Right cardiac atrium (tissue), 5 donors: ENCODE measurements around the gene SAE1. TPM values are rescaled to one million over a fixed set of nuclear protein-coding genes. Genes with fewer than 3 reads are reported as not detected.

Experiments used
- ATAC-seq, 2 donors: fragments of 200-7000 bp; cut with Tn5 transposase; one replicate each; pipeline versions ENCODE4 v1.8.0 to v1.9.1; 2020; ENCODE audit warnings: moderate library complexity in 2 of 2, mild to moderate bottlenecking in 1 of 2
- DNase-seq, 3 donors: peaks; one replicate each; pipeline ENCODE4 v3.0.0-alpha.2; 2020
- H3K27ac ChIP-seq: one replicate; pipeline ENCODE4 v1.5.1; 2013; ENCODE audit warnings: mild to moderate bottlenecking, low read length, control low read depth, moderate library complexity
- H3K27me3 ChIP-seq: one replicate; pipeline ENCODE4 v1.6.1; 2013; ENCODE audit not compliant: control insufficient read depth, insufficient read depth
- H3K4me1 ChIP-seq: one replicate; pipeline ENCODE4 v1.6.1; 2013; ENCODE audit warnings: low read length; ENCODE audit not compliant: control insufficient read depth, insufficient read depth
- H3K4me3 ChIP-seq: one replicate; pipeline ENCODE4 v1.5.1; 2013; ENCODE audit warnings: low read length, control low read depth
- H3K9me3 ChIP-seq: one replicate; pipeline ENCODE4 v1.6.1; 2013; ENCODE audit warnings: low read length; ENCODE audit not compliant: control insufficient read depth
- WGBS: extraction: QIAGEN DNeasy Blood & Tissue Kit; methylation state at CpG from one replicate; pipeline ENCODE4 v1.1.7; 2013; 5-methylcytosine and 5-hydroxymethylcytosine counted together
- intact Hi-C, 4 donors: fragments of 100-400 bp; cut with DNase I; formaldehyde crosslinking; loops; one replicate each; pipeline versions ENCODE4 v1.11.0 to v1.14.0; 2022 to 2023
- long read RNA-seq, 4 donors: library from polyadenylated mRNA; unstranded; transcript quantifications; one replicate each; pipeline ENCODE4 v2.0.0, GENCODE V29; 2020 to 2021
- polyA plus RNA-seq: library from polyadenylated mRNA; stranded (reverse); fragments of 200-250 nt; gene quantifications from one replicate; pipeline ENCODE4 v1.2.3, GENCODE V29; 2013
- total RNA-seq, 4 donors: library from RNA; stranded (reverse); fragmentation: NEBNext Ultra II Directional; extraction: Animal tissue kit (Norgen Biotek cat#: 25700); gene quantifications; one replicate each; pipeline ENCODE4 v1.2.1, GENCODE V29; 2021
- donor health status: healthy with polysubstance abuse.
- donor health status: DM: no; HTN: yes; CAD: no.
- donor health status: DM: no; HTN: no; CAD: no.
- donor health status: DM: no; HTN: yes; CAD: no; lungs with severe emphysema.
- donor health status: DM: yes; HTN: yes; CAD: no.

SAE1 gene
- 10 to 100 TPM; 49.1 to 57.0 (median 53.5) TPM for total RNA-seq
- polyA plus RNA-seq: 34.0 TPM
- long read RNA-seq, donor 1, transcript SAE1-201 (9 exons, 2,049 nt): major isoform, 159 of 195 reads
- long read RNA-seq, donor 1, partial matches to known transcripts: 18 of 195 reads
- long read RNA-seq, donor 1, other reads (novel, unspliced or antisense): 14 of 195 reads
- long read RNA-seq, donor 2, transcript SAE1-201 (9 exons, 2,049 nt): major isoform, 32 of 54 reads
- long read RNA-seq, donor 2, partial matches to known transcripts: 13 of 54 reads
- long read RNA-seq, donor 2, other reads (novel, unspliced or antisense): 5 of 54 reads
- long read RNA-seq, donor 3, transcript SAE1-202 (8 exons, 1,851 nt): minor isoform, 11 of 404 reads
- long read RNA-seq, donor 3, transcript SAE1-201 (9 exons, 2,049 nt): major isoform, 318 of 404 reads
- long read RNA-seq, donor 3, partial matches to known transcripts: 25 of 404 reads
- long read RNA-seq, donor 3, other reads (novel, unspliced or antisense): 50 of 404 reads
- long read RNA-seq, donor 4, transcript SAE1-201 (9 exons, 2,049 nt): major isoform, 48 of 64 reads
- long read RNA-seq, donor 4, partial matches to known transcripts: 3 of 64 reads
- long read RNA-seq, donor 4, other reads (novel, unspliced or antisense): 12 of 64 reads

DNA sequence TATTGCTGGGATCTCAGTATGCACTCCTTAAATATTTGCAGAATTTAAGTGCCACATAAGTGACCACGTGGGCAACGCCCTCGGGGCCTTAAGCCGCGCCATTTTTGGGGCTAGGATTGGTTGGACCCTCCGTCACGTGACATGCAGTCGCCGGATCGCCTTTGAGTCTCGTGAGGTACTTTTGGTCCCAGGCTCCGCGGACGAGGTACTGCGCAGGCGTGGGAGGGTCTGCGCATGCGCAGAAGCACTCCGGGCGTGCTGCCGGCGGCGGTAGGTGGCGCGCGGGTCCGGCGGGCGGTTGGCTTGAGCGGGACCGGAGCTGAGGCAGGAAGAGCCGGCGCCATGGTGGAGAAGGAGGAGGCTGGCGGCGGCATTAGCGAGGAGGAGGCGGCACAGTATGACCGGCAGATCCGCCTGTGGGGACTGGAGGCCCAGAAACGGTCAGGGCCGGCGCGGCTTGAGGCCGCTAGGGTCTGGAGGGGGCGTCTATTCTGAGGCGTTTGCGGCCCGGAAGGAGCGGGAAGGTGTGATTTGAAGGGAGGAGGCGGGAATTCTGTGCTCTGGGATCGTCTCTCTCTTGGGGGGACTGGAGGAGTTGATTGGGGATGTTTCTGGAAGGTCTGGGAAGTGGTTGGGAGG lies at the start of gene SAE1:
TSS of gene SAE1 (plus strand) at position 247 of the 639 bp plus-strand sequence. CDS start at position 343, 96 bp downstream.
- Histone ChIP-seq H3K9me3 (no peaks in the 10 kb centered on the region), H3K27me3 (no peaks in the 10 kb centered on the region), H3K4me3 (peak within 1 kb of the TSS; percentile 82), H3K27ac (peak within 1 kb of the TSS; percentile 93), H3K4me1 (peaks cover 4% of the 10 kb centered on the region)
- ATAC-seq (peak; percentile 95 to 96), DNase-seq (peak; percentile 95 to 98 (median 97))
- under 1% methylated on average over 51 of the region's 51 CpGs for WGBS
- intact Hi-C loops: no loop called here

DNA sequence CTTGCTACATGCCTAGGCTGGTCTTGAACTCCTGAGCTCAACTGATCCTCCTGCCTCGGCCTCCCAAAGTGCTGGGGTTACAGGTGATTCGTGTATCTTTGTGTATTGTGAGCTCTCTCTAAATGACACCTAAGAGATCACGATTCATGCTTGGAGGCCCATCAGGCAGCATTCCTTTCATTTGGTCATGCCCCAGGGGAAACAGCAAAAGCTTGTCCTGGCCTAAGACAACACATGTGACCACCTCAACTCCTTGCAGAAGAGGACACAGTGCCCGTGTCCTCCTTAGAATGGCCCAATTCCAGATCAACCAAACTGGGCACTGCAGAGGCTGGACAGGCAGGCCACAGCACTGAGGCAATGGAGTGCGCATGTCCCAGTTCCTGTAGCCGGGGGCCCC lies 49.5 kb upstream of the SAE1 start:
- ATAC-seq (no peak), DNase-seq (no peak)
- H3K9me3 ChIP-seq: no peaks in the 10 kb centered on the region
- peaks cover 2% of the 10 kb centered on the region for H3K4me1 ChIP-seq
- H3K27ac ChIP-seq: no peak overlapping the region
- H3K4me3 ChIP-seq: no peak overlapping the region
- intact Hi-C loops: loop anchor here in 3 of 4 donors (1.0 to 5.0 kb wide), 3 partner anchors 41 to 44 kb away; no protein-coding TSS in a partner anchor
- 79% methylated on average over 6 of the region's 6 CpGs for WGBS
- no peaks in the 10 kb centered on the region for H3K27me3 ChIP-seq

DNA sequence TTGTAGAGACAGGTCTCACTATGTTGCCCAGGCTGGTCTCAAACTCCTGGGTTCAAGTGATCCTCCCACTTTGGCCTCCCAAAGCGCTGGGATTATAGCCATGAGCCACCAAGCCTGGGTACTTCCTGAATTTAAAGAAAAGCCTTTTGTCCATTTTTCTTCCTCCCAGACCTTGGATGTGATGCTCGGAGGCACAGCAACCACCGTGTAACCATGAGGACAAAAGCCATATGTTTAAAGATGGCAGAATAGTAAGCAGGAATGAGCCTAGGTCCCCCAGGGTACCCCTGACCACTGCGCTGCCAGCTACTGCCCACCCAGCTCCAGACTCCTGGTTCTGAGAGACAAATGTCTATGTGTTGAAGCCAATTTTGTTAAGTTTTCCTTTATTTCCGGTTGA lies 48.1 kb upstream of the SAE1 start:
- Histone ChIP-seq H3K27me3 (no peaks in the 10 kb centered on the region), H3K4me3 (no peak overlapping the region), H3K27ac (no peak overlapping the region), H3K4me1 (no peaks in the 10 kb centered on the region), H3K9me3 (no peaks in the 10 kb centered on the region)
- intact Hi-C loops: loop anchor here in 1 of 4 donors (5.0 kb wide), 1 partner anchor 40 kb away; no protein-coding TSS in a partner anchor
- ATAC-seq: no peak
- no peak for DNase-seq
- WGBS: 97% methylated on average over 5 of the region's 5 CpGs

- intact Hi-C loops: loop anchor here in 1 of 4 donors (5.0 kb wide), 1 partner anchor 37 kb away; no protein-coding TSS in a partner anchor
- DNase-seq (peak in 1 of 3 donors; percentile 20), ATAC-seq (no peak)
These were observed 45.7 kb upstream of the SAE1 start for GRCh38 chr19:47084879-47085439.

DNA sequence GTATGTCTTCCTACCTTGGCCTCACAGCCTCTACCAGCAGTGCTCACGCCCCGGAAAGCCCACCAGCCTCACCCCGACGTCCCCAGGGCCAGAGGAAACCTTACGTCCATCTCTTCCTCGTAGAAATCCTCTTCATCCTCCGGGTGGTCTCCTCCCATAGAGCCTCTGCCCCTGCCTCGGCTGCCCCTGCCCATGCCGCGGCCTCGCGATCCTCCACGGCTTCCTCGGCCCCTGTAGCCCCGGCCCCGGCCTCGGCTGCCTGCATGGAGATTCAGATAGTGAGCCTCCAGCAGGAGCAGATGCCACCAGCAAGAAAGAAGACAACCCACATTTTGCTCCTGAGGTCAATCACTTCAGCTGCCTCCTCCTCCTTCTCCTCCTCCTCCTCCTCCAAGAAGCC lies 44.4 kb upstream of the SAE1 start:
- Histone ChIP-seq H3K4me3 (no peak overlapping the region), H3K27ac (no peak overlapping the region), H3K27me3 (no peaks in the 10 kb centered on the region), H3K9me3 (no peaks in the 10 kb centered on the region), H3K4me1 (no peaks in the 10 kb centered on the region)
- WGBS: 93% methylated on average over 17 of the region's 17 CpGs
- DNase-seq: peak in 1 of 3 donors; percentile 24
- intact Hi-C loops: no loop called here
- no peak for ATAC-seq

More at GRCh38 chr19:47084879-47085439, 45.7 kb upstream of the SAE1 start:
- 94% methylated on average over 24 of the region's 24 CpGs for WGBS
- Histone ChIP-seq H3K27me3 (no peaks in the 10 kb centered on the region), H3K9me3 (no peaks in the 10 kb centered on the region), H3K4me1 (no peaks in the 10 kb centered on the region), H3K27ac (no peak overlapping the region), H3K4me3 (no peak overlapping the region)

- WGBS: 95% methylated on average over 21 of the region's 21 CpGs
- no peaks in the 10 kb centered on the region for H3K9me3 ChIP-seq
- intact Hi-C loops: no loop called here
- H3K4me1 ChIP-seq: peaks cover 3% of the 10 kb centered on the region
- peak in 1 of 3 donors; percentile 18 for DNase-seq
- ATAC-seq: no peak
- H3K27ac ChIP-seq: no peak overlapping the region
- H3K4me3 ChIP-seq: no peak overlapping the region
- no peaks in the 10 kb centered on the region for H3K27me3 ChIP-seq
These were observed 40.8 kb upstream of the SAE1 start for GRCh38 chr19:47089767-47090350.

- intact Hi-C loops: no loop called here
- H3K4me1 ChIP-seq: peaks cover 23% of the 10 kb centered on the region
- DNase-seq: peak in 1 of 3 donors; percentile 64
- 64% methylated on average over 5 of the region's 5 CpGs for WGBS
- H3K4me3 ChIP-seq: no peak overlapping the region
- ATAC-seq: no peak
- peak overlapping the region; percentile 57 for H3K27ac ChIP-seq
- no peaks in the 10 kb centered on the region for H3K27me3 ChIP-seq
- H3K9me3 ChIP-seq: no peaks in the 10 kb centered on the region
These were observed 37.4 kb upstream of the SAE1 start for GRCh38 chr19:47093254-47093653.

- DNase-seq: no peak
- WGBS: 84% methylated on average over 10 of the region's 10 CpGs
- Histone ChIP-seq H3K4me3 (no peak overlapping the region), H3K27me3 (no peaks in the 10 kb centered on the region), H3K9me3 (no peaks in the 10 kb centered on the region), H3K4me1 (peaks cover 25% of the 10 kb centered on the region), H3K27ac (no peak overlapping the region)
- intact Hi-C loops: no loop called here
- no peak for ATAC-seq
These were observed 36.8 kb upstream of the SAE1 start for GRCh38 chr19:47093841-47094240.

DNA sequence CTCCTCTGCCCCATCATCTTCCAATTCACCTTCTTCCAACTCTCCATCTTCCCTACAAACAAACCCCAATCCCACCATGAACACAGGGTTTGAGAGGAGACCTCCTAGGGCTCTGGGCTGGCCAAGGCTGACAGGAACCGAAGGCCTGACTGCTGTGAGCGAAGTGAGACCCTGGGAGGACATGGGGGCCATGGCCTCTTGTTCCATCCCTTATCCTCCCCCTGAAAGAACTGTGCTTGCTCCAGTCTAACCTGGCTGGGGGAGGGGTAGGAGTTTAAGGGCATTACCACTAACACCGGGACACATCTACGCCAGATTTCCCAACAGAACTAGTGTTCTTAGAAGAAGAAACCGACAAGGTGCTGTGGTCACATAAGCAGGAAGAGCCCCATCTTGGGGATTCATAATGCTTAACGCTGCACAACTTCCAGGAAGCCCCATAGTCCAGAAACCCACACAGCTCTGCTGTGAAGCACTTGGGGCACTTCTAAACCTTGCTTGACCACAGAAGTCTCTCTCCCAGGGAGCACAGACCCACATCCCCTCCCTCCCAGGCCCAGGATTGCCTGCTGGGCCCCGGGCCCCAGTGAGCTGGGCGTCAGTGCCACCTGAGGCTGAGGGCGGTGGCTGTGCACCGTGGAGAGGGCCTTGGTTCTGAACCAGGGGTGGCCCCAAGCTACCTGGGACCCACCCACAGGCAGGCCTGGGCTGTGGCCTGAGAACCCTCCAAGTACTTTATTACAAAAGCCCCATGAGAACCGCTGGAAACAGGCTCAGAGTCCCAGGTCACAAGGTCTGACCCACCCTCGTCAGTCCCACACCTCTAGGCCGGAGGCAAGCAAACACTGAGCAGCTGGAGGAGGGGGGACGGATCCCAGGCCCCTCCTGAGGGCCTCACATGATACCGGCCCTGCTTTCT lies 35.8 kb upstream of the SAE1 start:
- intact Hi-C loops: no loop called here
- Histone ChIP-seq H3K4me3 (no peak overlapping the region), H3K9me3 (no peaks in the 10 kb centered on the region), H3K4me1 (peaks cover 25% of the 10 kb centered on the region), H3K27me3 (no peaks in the 10 kb centered on the region), H3K27ac (peak overlapping the region; percentile 14)
- ATAC-seq (peak in 1 of 2 donors; percentile 17), DNase-seq (peak in 1 of 3 donors; percentile 58)
- 76% methylated on average over 15 of the region's 15 CpGs for WGBS
